Progenitor cell of endocrine pancreas (in vitro differentiated cells): ENCODE measurements around the gene EPB42. TPM values are rescaled to one million over a fixed set of nuclear protein-coding genes. Genes with fewer than 3 reads are reported as not detected.

Experiments used
- DNase-seq: peaks from one replicate; pipeline ENCODE4 v3.0.0; 2021; ENCODE audit warnings: low spot score; ENCODE audit not compliant: unreplicated experiment
- H3K27ac Mint-ChIP-seq: 2 replicates; pipeline ENCODE4 v1.8.0; 2021; ENCODE audit warnings: mild to moderate bottlenecking, moderate library complexity, mixed read lengths
- H3K27me3 Mint-ChIP-seq: 2 replicates; pipeline ENCODE4 v1.8.0; 2021; ENCODE audit warnings: mixed read lengths
- H3K36me3 Mint-ChIP-seq: 2 replicates; pipeline ENCODE4 v1.8.0; 2022; ENCODE audit warnings: mixed read lengths; ENCODE audit not compliant: insufficient read depth
- H3K4me1 Mint-ChIP-seq: 2 replicates; pipeline ENCODE4 v1.8.0; 2021; ENCODE audit warnings: low read depth, mixed read lengths
- H3K4me3 Mint-ChIP-seq: 2 replicates; pipeline ENCODE4 v1.8.0; 2021; ENCODE audit warnings: low read depth, mild to moderate bottlenecking, moderate library complexity, mixed read lengths
- H3K9me3 Mint-ChIP-seq: 2 replicates; pipeline ENCODE4 v1.8.0; 2021; ENCODE audit warnings: low read depth, mixed read lengths
- CTCF ChIP-seq: fragments of 200-600 bp; sonication (generic); IDR thresholded peaks from one replicate; pipeline ENCODE4 v1.5.0; 2021; ENCODE audit warnings: antibody characterized with exemption, mild to moderate bottlenecking; ENCODE audit not compliant: unreplicated experiment
- total RNA-seq: library from RNA; stranded (reverse); gene quantifications from 2 replicates; pipeline ENCODE4 v1.2.1, GENCODE V29; 2021

The EPB42 gene
- total RNA-seq, 1 donor from 2014 or later, result not detected

- no peak overlapping the region for H3K27ac Mint-ChIP-seq
- H3K4me1 Mint-ChIP-seq, result no peaks in the 10 kb centered on the region
- no peak overlapping the region for H3K4me3 Mint-ChIP-seq
- H3K9me3 Mint-ChIP-seq, result no peaks in the 10 kb centered on the region
- no peak for DNase-seq
- no peaks in the 10 kb centered on the region for H3K36me3 Mint-ChIP-seq
- H3K27me3 Mint-ChIP-seq, result peaks cover 19% of the 10 kb centered on the region
- no peak for TF ChIP-seq CTCF
These were observed 6.1 kb downstream of the EPB42 start for GRCh38 chr15:43214592-43215295.

- no peak overlapping the region for H3K4me3 Mint-ChIP-seq
- DNase-seq, result no peak
- TF ChIP-seq CTCF, result no peak
These were observed 6.6 kb downstream of the EPB42 start for GRCh38 chr15:43214169-43214568.

GRCh38 chr15:43213466-43213865 is 7.4 kb downstream of the EPB42 start:
- TF ChIP-seq CTCF, result no peak
- no peak overlapping the region for H3K27ac Mint-ChIP-seq
- no peaks in the 10 kb centered on the region for H3K36me3 Mint-ChIP-seq
- no peak overlapping the region for H3K4me3 Mint-ChIP-seq
- no peak for DNase-seq
- peaks cover 21% of the 10 kb centered on the region for H3K27me3 Mint-ChIP-seq
- no peaks in the 10 kb centered on the region for H3K4me1 Mint-ChIP-seq
- H3K9me3 Mint-ChIP-seq, result no peaks in the 10 kb centered on the region

More at GRCh38 chr15:43214169-43214568, 6.6 kb downstream of the EPB42 start:
- no peak overlapping the region for H3K27ac Mint-ChIP-seq
- H3K36me3 Mint-ChIP-seq, result no peaks in the 10 kb centered on the region
- peaks cover 19% of the 10 kb centered on the region for H3K27me3 Mint-ChIP-seq
- H3K9me3 Mint-ChIP-seq, result no peaks in the 10 kb centered on the region
- H3K4me1 Mint-ChIP-seq, result no peaks in the 10 kb centered on the region

GRCh38 chr15:43212951-43213350 is 7.9 kb downstream of the EPB42 start:
- H3K36me3 Mint-ChIP-seq, result no peaks in the 10 kb centered on the region
- no peak overlapping the region for H3K27ac Mint-ChIP-seq
- no peaks in the 10 kb centered on the region for H3K4me1 Mint-ChIP-seq
- H3K9me3 Mint-ChIP-seq, result no peaks in the 10 kb centered on the region
- DNase-seq, result no peak
- TF ChIP-seq CTCF, result no peak
- H3K27me3 Mint-ChIP-seq, result peaks cover 22% of the 10 kb centered on the region
- H3K4me3 Mint-ChIP-seq, result no peak overlapping the region

- no peak overlapping the region for H3K27ac Mint-ChIP-seq
- H3K9me3 Mint-ChIP-seq, result no peaks in the 10 kb centered on the region
- H3K36me3 Mint-ChIP-seq, result no peaks in the 10 kb centered on the region
- H3K27me3 Mint-ChIP-seq, result peaks cover 25% of the 10 kb centered on the region
- no peak for TF ChIP-seq CTCF
- DNase-seq, result no peak
- no peaks in the 10 kb centered on the region for H3K4me1 Mint-ChIP-seq
- no peak overlapping the region for H3K4me3 Mint-ChIP-seq
These were observed 8.5 kb downstream of the EPB42 start for GRCh38 chr15:43212299-43212698.
